HepG2 (cell line): ENCODE results near the gene SZRD1. TPM values are rescaled to one million over a fixed set of nuclear protein-coding genes. Genes with fewer than 3 reads are reported as not detected.

Experiments
- AHR ChIP-seq: IDR thresholded peaks from 2 replicates; pipeline ENCODE4 v1.6.1; 2018; ENCODE audit warnings: missing genetic modification reagents, missing compliant biosample characterization
- CENPT ChIP-seq: sonication (generic); formaldehyde crosslinking; IDR thresholded peaks from 2 replicates; pipeline ENCODE4 v1.8.0; 2022; ENCODE audit warnings: low read depth, mild to moderate bottlenecking, moderate library complexity, missing genetic modification reagents
- CREM ChIP-seq, 2 experiments: sonication (generic) in 1 of 2; formaldehyde crosslinking in 1 of 2; IDR thresholded peaks; 2 replicates each; pipeline versions ENCODE4 v1.4.0 to v1.6.1; 2016 to 2020; ENCODE audit warnings: antibody characterized with exemption in 1 of 2, mild to moderate bottlenecking in 1 of 2, missing genetic modification reagents in 1 of 2
- DRAP1 ChIP-seq: IDR thresholded peaks from 2 replicates; pipeline ENCODE4 v1.6.1; 2016; ENCODE audit warnings: missing genetic modification reagents, missing compliant biosample characterization
- MIER3 ChIP-seq: IDR thresholded peaks from 2 replicates; pipeline ENCODE4 v1.6.1; 2016; ENCODE audit warnings: missing compliant biosample characterization, borderline replicate concordance
- NFKBIZ ChIP-seq: IDR thresholded peaks from 2 replicates; pipeline ENCODE4 v1.6.1; 2018; ENCODE audit warnings: missing genetic modification reagents, missing compliant biosample characterization
- NFYC ChIP-seq: IDR thresholded peaks from 2 replicates; pipeline ENCODE4 v1.6.1; 2016; ENCODE audit warnings: missing genetic modification reagents, missing compliant biosample characterization
- REPIN1 ChIP-seq: sonication (generic); formaldehyde crosslinking; IDR thresholded peaks from 2 replicates; pipeline ENCODE4 v1.8.0; 2022; ENCODE audit warnings: missing genetic modification reagents, low read depth, mild to moderate bottlenecking, borderline replicate concordance
- SIX4 ChIP-seq: sonication (generic); formaldehyde crosslinking; IDR thresholded peaks from 2 replicates; pipeline ENCODE4 v1.4.0; 2020; ENCODE audit warnings: missing genetic modification reagents
- SYNCRIP ChIP-seq: fragments of 200-400 bp; formaldehyde crosslinking; IDR thresholded peaks from 2 replicates; pipeline ENCODE4 v1.6.1; 2018; ENCODE audit warnings: mild to moderate bottlenecking, low read depth, low read length; ENCODE audit not compliant: insufficient read depth
- THYN1 ChIP-seq: sonication (generic); formaldehyde crosslinking; IDR thresholded peaks from 2 replicates; pipeline ENCODE4 v1.8.1; 2023; ENCODE audit warnings: low read depth, mild to moderate bottlenecking, moderate library complexity, missing genetic modification reagents, borderline replicate concordance
- YEATS2 ChIP-seq: sonication (generic); formaldehyde crosslinking; IDR thresholded peaks from 2 replicates; pipeline ENCODE4 v1.4.0; 2020; ENCODE audit warnings: missing genetic modification reagents, borderline replicate concordance
- ZBTB21 ChIP-seq: sonication (generic); formaldehyde crosslinking; IDR thresholded peaks from 2 replicates; pipeline ENCODE4 v1.4.0; 2020; ENCODE audit warnings: missing genetic modification reagents
- ZBTB8A ChIP-seq: sonication (generic); formaldehyde crosslinking; IDR thresholded peaks from 2 replicates; pipeline ENCODE4 v1.4.0; 2020; ENCODE audit warnings: mild to moderate bottlenecking, low read depth, missing genetic modification reagents, borderline replicate concordance
- ZHX1 ChIP-seq: sonication (generic); formaldehyde crosslinking; IDR thresholded peaks from 2 replicates; pipeline ENCODE4 v1.8.1; 2022; ENCODE audit warnings: low read depth, mild to moderate bottlenecking, missing genetic modification reagents
- ZNF121 ChIP-seq: sonication (generic); formaldehyde crosslinking; IDR thresholded peaks from 2 replicates; pipeline ENCODE4 v1.5.0; 2020; ENCODE audit warnings: mild to moderate bottlenecking, missing genetic modification reagents
- ZNF343 ChIP-seq: sonication (generic); formaldehyde crosslinking; IDR thresholded peaks from 2 replicates; pipeline ENCODE4 v1.4.0; 2020; ENCODE audit warnings: mild to moderate bottlenecking, missing genetic modification reagents
- ZNF75D ChIP-seq: sonication (generic); formaldehyde crosslinking; IDR thresholded peaks from 2 replicates; pipeline ENCODE4 v1.8.1; 2023; ENCODE audit warnings: missing genetic modification reagents, mild to moderate bottlenecking, borderline replicate concordance
- polyA plus RNA-seq, 8 experiments: library from polyadenylated mRNA; depleted of rRNA in 3 of 8; stranded (reverse) in 7 of 8; unstranded in 1 of 8; fragments of >200 nt; fragmentation: Illumina TruSeq in 4 of 8; extraction: Trizol in 4 of 8; gene quantifications; 2 replicates each; pipeline versions ENCODE4 v1.2.1 to v1.2.3, GENCODE V29; 2011 to 2016; ENCODE audit warnings: low read depth in 4 of 8, missing spikeins in 1 of 8, mixed read lengths in 1 of 8; ENCODE audit not compliant: insufficient read depth in 1 of 8
- total RNA-seq, 5 experiments: library from RNA; depleted of rRNA; stranded (reverse); fragments of >200 nt; fragmentation: Illumina TruSeq; extraction: Trizol; gene quantifications; 2 replicates each; pipeline ENCODE4 v1.2.3, GENCODE V29; 2016; ENCODE audit warnings: low read depth in 1 of 5
- TF ChIP-seq, protein P1 (sequence below): sonication (generic); formaldehyde crosslinking; IDR thresholded peaks from one replicate; pipeline ENCODE4 v1.5.1; 2020; ENCODE audit warnings: mild to moderate bottlenecking, missing genetic modification reagents; ENCODE audit errors: not compliant biosample characterization

The SZRD1 gene
- total and polyA plus RNA-seq, 2 of the 13 experiments (the other 11 are each of a cell fraction or from before 2014, with no cell fraction given) = 28.5 to 41.4 TPM

DNA sequence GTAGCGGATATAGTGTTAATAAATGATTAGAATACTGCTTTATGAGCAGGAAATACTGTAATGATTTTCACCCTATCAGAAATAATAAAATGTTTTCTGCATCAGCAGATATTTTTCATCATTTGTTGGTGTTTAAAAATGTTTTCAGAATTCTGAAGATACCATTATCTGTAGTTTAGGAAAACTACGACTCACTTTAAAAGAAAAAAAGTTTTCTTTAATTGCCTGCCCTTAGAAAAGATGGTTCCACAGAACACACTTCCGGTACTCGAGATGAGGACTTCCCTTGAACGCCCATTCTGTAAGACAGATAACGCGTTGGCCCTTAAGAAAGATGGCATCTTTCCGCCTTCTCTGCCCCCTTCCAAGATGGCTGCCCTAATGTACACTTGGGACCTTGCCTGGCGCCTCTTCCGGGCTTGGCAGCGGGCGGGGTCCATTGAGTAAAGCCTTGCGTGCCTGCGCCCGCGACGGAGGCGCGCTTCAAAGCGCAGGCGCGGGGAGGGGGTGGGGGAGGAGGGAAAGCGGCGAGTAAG is at the start of gene SZRD1 (continued):
- TF ChIP-seq ZHX1 (CRISPR knock-in tag) = peak; percentile 99
- TF ChIP-seq MIER3 = peak; percentile 85
- TF ChIP-seq ZNF343 = no peak
- peak; percentile 89 for TF ChIP-seq CREM (IDR thresholded peaks at IDR 0.05)
- TF ChIP-seq CREM (CRISPR knock-in tag; IDR thresholded peaks at IDR 0.05) = no peak
- TF ChIP-seq SIX4 (CRISPR knock-in tag) = 0 out of 2 replicates have a peak, but pooled peaks have one; percentile 8
- no peak for TF ChIP-seq THYN1
- 0 out of 2 replicates have a peak, but pooled peaks have one; percentile 15 for TF ChIP-seq ZBTB8A
- no peak for TF ChIP-seq CENPT (CRISPR knock-in tag)
- TF ChIP-seq ZNF121 = no peak
- peak; percentile 44; the same call in 1 of the 2 replicates for TF ChIP-seq DRAP1 (CRISPR knock-in tag)
- peak; percentile 76; the same call in 1 of the 2 replicates for TF ChIP-seq YEATS2 (CRISPR knock-in tag)
- TF ChIP-seq REPIN1 (CRISPR knock-in tag) = 0 out of 2 replicates have a peak, but pooled peaks have one; percentile 12
- TF ChIP-seq ZBTB21 (CRISPR knock-in tag) = no peak; the same call in 1 of the 2 replicates
- TF ChIP-seq AHR (CRISPR knock-in tag) = no peak
- TF ChIP-seq ZNF75D (CRISPR knock-in tag) = no peak
- no peak for TF ChIP-seq SYNCRIP
- peak; percentile 31; the same call in 1 of the 2 replicates for TF ChIP-seq NFYC (CRISPR knock-in tag)
- TF ChIP-seq, protein P1, sequence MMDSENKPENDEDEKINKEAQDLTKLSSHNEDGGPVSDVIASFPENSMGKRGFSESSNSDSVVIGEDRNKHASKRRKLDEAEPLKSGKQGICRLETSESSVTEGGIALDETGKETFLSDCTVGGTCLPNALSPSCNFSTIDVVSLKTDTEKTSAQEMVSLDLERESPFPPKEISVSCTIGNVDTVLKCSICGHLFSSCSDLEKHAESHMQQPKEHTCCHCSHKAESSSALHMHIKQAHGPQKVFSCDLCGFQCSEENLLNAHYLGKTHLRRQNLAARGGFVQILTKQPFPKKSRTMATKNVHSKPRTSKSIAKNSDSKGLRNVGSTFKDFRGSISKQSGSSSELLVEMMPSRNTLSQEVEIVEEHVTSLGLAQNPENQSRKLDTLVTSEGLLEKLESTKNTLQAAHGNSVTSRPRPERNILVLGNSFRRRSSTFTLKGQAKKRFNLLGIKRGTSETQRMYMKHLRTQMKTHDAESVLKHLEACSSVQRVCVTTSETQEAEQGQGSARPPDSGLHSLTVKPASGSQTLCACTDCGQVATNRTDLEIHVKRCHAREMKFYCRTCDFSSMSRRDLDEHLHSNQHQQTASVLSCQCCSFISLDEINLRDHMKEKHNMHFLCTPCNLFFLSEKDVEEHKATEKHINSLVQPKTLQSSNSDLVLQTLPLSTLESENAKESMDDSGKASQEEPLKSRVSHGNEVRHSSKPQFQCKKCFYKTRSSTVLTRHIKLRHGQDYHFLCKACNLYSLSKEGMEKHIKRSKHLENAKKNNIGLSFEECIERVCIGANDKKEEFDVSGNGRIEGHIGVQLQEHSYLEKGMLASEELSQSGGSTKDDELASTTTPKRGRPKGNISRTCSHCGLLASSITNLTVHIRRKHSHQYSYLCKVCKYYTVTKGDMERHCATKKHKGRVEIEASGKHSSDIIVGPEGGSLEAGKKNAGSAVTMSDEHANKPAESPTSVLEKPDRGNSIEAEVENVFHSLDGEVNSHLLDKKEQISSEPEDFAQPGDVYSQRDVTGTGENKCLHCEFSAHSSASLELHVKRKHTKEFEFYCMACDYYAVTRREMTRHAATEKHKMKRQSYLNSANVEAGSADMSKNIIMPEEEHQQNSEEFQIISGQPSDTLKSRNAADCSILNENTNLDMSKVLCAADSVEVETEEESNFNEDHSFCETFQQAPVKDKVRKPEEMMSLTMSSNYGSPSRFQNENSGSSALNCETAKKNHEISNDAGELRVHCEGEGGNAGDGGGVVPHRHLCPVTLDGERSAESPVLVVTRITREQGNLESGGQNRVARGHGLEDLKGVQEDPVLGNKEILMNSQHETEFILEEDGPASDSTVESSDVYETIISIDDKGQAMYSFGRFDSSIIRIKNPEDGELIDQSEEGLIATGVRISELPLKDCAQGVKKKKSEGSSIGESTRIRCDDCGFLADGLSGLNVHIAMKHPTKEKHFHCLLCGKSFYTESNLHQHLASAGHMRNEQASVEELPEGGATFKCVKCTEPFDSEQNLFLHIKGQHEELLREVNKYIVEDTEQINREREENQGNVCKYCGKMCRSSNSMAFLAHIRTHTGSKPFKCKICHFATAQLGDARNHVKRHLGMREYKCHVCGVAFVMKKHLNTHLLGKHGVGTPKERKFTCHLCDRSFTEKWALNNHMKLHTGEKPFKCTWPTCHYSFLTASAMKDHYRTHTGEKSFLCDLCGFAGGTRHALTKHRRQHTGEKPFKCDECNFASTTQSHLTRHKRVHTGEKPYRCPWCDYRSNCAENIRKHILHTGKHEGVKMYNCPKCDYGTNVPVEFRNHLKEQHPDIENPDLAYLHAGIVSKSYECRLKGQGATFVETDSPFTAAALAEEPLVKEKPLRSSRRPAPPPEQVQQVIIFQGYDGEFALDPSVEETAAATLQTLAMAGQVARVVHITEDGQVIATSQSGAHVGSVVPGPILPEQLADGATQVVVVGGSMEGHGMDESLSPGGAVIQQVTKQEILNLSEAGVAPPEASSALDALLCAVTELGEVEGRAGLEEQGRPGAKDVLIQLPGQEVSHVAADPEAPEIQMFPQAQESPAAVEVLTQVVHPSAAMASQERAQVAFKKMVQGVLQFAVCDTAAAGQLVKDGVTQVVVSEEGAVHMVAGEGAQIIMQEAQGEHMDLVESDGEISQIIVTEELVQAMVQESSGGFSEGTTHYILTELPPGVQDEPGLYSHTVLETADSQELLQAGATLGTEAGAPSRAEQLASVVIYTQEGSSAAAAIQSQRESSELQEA (CRISPR knock-in tag) = no peak
- TF ChIP-seq NFKBIZ (CRISPR knock-in tag) = no peak
